ENCODE data around the gene AVEN.

DNA sequence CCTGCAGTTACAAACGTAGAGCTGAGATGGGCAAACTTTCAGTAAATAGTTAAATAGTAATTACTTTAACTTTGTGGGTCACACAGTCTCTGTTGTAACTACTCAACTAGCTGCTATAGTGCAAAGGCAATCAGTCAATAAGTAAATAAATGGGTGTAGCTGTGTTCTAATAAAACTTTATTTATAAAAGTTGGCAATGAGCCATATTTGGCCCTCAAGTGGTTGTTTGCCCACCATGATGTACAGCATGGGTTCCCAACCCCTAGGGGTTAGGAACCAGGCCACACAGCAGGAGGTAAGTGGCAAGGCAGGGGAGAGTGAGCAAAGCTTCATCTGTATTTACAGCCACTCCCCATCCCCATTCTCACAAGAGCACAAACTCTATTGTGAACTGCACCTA, 115.6 kb downstream of the AVEN start:
- TF ChIP-seq, protein P1, sequence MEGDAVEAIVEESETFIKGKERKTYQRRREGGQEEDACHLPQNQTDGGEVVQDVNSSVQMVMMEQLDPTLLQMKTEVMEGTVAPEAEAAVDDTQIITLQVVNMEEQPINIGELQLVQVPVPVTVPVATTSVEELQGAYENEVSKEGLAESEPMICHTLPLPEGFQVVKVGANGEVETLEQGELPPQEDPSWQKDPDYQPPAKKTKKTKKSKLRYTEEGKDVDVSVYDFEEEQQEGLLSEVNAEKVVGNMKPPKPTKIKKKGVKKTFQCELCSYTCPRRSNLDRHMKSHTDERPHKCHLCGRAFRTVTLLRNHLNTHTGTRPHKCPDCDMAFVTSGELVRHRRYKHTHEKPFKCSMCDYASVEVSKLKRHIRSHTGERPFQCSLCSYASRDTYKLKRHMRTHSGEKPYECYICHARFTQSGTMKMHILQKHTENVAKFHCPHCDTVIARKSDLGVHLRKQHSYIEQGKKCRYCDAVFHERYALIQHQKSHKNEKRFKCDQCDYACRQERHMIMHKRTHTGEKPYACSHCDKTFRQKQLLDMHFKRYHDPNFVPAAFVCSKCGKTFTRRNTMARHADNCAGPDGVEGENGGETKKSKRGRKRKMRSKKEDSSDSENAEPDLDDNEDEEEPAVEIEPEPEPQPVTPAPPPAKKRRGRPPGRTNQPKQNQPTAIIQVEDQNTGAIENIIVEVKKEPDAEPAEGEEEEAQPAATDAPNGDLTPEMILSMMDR (IDR thresholded peaks at IDR 0.05), result no peak
- TF ChIP-seq ZFX (IDR thresholded peaks at IDR 0.05; ENCODE audit: borderline replicate concordance), result no peak

All from 22Rv1 (cell line).